Mesothelial cell of epicardium (in vitro differentiated cells): ENCODE measurements around the gene SFRP2. TPM values are rescaled to one million over a fixed set of nuclear protein-coding genes. Genes with fewer than 3 reads are reported as not detected.

Source experiments
- DNase-seq, 2 experiments: peaks; one replicate each; pipeline ENCODE4 v3.0.0; 2021; ENCODE audit warnings: low spot score in 2 of 2; ENCODE audit not compliant: unreplicated experiment in 2 of 2
- H3K27ac Mint-ChIP-seq: 2 replicates; pipeline ENCODE4 v1.8.0; 2021; ENCODE audit warnings: mixed read lengths
- H3K27me3 Mint-ChIP-seq: 2 replicates; pipeline ENCODE4 v1.8.0; 2021; ENCODE audit warnings: low read depth, mixed read lengths
- H3K36me3 Mint-ChIP-seq: 2 replicates; pipeline ENCODE4 v1.8.0; 2021; ENCODE audit warnings: mixed read lengths
- H3K4me1 Mint-ChIP-seq: 2 replicates; pipeline ENCODE4 v1.8.0; 2021; ENCODE audit warnings: mixed read lengths
- H3K4me3 Mint-ChIP-seq: 2 replicates; pipeline ENCODE4 v1.8.0; 2021; ENCODE audit warnings: mild to moderate bottlenecking, moderate library complexity, mixed read lengths
- H3K9me3 Mint-ChIP-seq: 2 replicates; pipeline ENCODE4 v1.8.0; 2021; ENCODE audit warnings: mixed read lengths
- CTCF ChIP-seq: fragments of 200-600 bp; sonication (generic); IDR thresholded peaks from one replicate; pipeline ENCODE4 v1.5.0; 2021; ENCODE audit warnings: antibody characterized with exemption; ENCODE audit not compliant: unreplicated experiment
- total RNA-seq: library from RNA; stranded (reverse); gene quantifications from 3 replicates; pipeline ENCODE4 v1.2.1, GENCODE V29; 2021

SFRP2 gene
- total RNA-seq, 1 donor from 2014 or later = 22.8 TPM

- no peak for DNase-seq
- Mint-ChIP-seq H3K27ac (no peak overlapping the region), H3K4me3 (no peak overlapping the region), H3K4me1 (peaks cover 23% of the 10 kb centered on the region), H3K36me3 (no peaks in the 10 kb centered on the region), H3K9me3 (no peaks in the 10 kb centered on the region), H3K27me3 (peaks cover 61% of the 10 kb centered on the region)
- TF ChIP-seq CTCF = no peak
Measured at GRCh38 chr4:153784166-153784699, 4.7 kb downstream of the SFRP2 start.

DNA sequence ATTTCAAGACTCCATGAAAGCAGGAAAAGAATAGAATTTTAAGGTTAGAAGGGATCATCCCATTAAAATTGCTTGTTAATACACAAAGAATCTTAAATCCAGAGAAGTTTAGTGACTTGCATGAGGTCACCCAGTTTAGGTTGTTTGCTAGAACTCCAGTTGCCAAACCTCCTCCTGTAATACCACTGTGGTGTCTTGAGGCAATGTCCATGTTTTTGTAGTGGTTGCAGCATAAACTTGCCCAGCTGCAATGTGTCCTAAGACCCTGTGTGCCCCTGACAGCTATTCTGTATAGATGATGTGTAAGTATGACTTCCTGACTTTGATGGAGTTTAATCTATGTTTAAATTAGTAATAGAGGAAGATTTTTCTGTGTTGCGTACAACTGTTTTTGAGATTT lies 6.3 kb downstream of the SFRP2 start:
- DNase-seq = no peak
- no peaks in the 10 kb centered on the region for H3K36me3 Mint-ChIP-seq
- H3K27me3 Mint-ChIP-seq = peaks cover 48% of the 10 kb centered on the region
- peaks cover 6% of the 10 kb centered on the region for H3K9me3 Mint-ChIP-seq
- H3K4me1 Mint-ChIP-seq = peaks cover 12% of the 10 kb centered on the region
- TF ChIP-seq CTCF = no peak
- H3K27ac Mint-ChIP-seq = no peak overlapping the region
- H3K4me3 Mint-ChIP-seq = no peak overlapping the region

GRCh38 chr4:153781717-153782416 lies 7.0 kb downstream of the SFRP2 start:
- Mint-ChIP-seq H3K27ac (no peak overlapping the region), H3K9me3 (peaks cover 6% of the 10 kb centered on the region), H3K27me3 (peaks cover 41% of the 10 kb centered on the region), H3K4me1 (peaks cover 10% of the 10 kb centered on the region), H3K4me3 (no peak overlapping the region), H3K36me3 (no peaks in the 10 kb centered on the region)
- no peak for TF ChIP-seq CTCF
- no peak for DNase-seq

- Mint-ChIP-seq H3K4me1 (peaks cover 10% of the 10 kb centered on the region), H3K27ac (no peak overlapping the region), H3K9me3 (peaks cover 6% of the 10 kb centered on the region), H3K36me3 (no peaks in the 10 kb centered on the region), H3K27me3 (peaks cover 38% of the 10 kb centered on the region), H3K4me3 (no peak overlapping the region)
- TF ChIP-seq CTCF = no peak
- DNase-seq = no peak
Measured at GRCh38 chr4:153781280-153781679, 7.6 kb downstream of the SFRP2 start.

DNA sequence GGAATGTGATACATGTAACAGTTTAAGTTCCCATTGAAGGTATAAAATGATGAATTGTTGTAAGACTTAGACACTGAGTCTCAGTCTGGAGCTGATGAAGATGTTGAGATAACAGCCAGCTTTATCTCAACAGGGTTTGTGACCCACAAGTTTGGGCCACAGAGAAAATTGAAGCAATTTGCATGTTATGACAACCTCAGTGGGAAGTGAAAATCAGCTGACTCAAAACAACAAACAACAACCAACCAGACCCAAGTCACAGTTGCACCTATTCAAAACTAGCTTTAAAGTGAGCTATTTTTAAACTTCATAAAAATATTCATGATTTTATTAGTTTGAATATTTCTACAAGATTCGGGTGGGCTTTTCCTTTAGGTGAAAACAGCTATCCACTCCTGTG lies 8.0 kb downstream of the SFRP2 start:
- Mint-ChIP-seq H3K27ac (no peak overlapping the region), H3K4me1 (peaks cover 10% of the 10 kb centered on the region), H3K4me3 (no peak overlapping the region), H3K27me3 (peaks cover 37% of the 10 kb centered on the region), H3K36me3 (no peaks in the 10 kb centered on the region), H3K9me3 (peaks cover 6% of the 10 kb centered on the region)
- TF ChIP-seq CTCF = no peak
- DNase-seq = no peak
